Endothelial cell of umbilical vein (primary cell): ENCODE data around the gene TOX2.

Experiments used
- CTCF ChIP-seq, 2 donors: IDR thresholded peaks; 1 replicate in 1 of 2; 2 replicates in 1 of 2; pipeline ENCODE4 v1.5.1; 2011; ENCODE audit warnings: low read length in 2 of 2, mild to moderate bottlenecking in 2 of 2, moderate library complexity in 2 of 2, control low read depth in 1 of 2, inconsistent platforms in 1 of 2, low read depth in 1 of 2; ENCODE audit not compliant: insufficient read depth in 1 of 2; ENCODE audit errors: extremely low read depth in 1 of 2
- MYC ChIP-seq: IDR thresholded peaks from one replicate; pipeline ENCODE4 v1.6.1; 2011; ENCODE audit warnings: mild to moderate bottlenecking, low read depth, low read length
- POLR2A ChIP-seq: IDR thresholded peaks from 2 replicates; pipeline ENCODE4 v1.6.1; 2012; ENCODE audit warnings: low read depth, mild to moderate bottlenecking, control low read depth, low read length

- TF ChIP-seq CTCF (IDR thresholded peaks at IDR 0.05; ENCODE audit: extremely low read depth in 1 of 2, insufficient read depth in 1 of 2, low read depth in 1 of 2, low read length in 2 of 2): no peak
- TF ChIP-seq MYC: no peak
- TF ChIP-seq POLR2A: no peak
Measured at GRCh38 chr20:43953919-43954592, 39.4 kb downstream of the TOX2 start.
